GM19397 (cell line): ENCODE measurements around the gene AEN.

Experiments used
- ATAC-seq: cut with Tn5 transposase; IDR thresholded peaks from one replicate; pipeline ENCODE4 v1.9.1; 2021; ENCODE audit warnings: mild to moderate bottlenecking, moderate library complexity; ENCODE audit not compliant: unreplicated experiment

AEN gene

DNA sequence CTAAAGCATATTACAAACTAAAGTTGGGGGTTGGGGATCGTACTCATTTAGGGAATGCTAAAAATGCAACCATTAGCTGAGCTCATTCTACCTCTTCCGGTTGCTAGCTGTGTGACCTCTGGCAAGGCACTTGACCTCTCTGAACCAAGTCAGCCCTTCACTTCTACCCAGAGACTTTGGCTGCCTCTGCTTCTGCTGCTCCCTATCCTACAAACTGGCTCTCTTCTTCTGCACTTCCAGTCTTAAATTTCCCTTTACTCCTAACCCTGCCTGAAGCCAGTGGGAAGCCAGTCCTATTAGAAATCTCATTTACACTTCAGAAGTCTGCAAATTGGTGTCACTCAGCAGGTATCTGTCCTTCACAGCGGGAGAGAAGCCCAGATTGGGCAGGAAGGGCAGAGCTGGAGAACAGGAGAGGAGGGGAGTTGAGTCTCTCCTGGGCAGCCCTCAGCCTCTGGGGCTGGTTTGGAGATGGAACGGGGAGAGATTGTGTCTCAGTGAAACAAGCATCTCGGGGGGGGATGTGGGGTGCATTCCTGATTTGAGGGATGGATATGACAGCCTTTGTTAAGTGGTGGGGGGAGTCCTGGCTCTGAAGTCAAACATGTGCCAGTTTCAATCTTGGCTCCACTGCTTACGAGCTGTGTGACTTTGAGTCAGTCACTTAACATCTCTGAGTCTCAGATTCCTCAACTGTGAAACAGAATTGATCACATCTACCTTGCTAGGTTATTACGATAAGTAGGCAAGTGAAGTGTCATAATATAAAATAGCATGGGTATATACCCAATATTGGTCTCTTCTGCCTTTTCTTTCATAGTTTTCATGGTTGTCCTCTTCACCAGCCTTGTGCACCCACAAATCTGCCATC, 7.8 kb upstream of the AEN start:
- ATAC-seq = no peak

GRCh38 chr15:88615303-88616107, 5.6 kb upstream of the AEN start:
- no peak for ATAC-seq

DNA sequence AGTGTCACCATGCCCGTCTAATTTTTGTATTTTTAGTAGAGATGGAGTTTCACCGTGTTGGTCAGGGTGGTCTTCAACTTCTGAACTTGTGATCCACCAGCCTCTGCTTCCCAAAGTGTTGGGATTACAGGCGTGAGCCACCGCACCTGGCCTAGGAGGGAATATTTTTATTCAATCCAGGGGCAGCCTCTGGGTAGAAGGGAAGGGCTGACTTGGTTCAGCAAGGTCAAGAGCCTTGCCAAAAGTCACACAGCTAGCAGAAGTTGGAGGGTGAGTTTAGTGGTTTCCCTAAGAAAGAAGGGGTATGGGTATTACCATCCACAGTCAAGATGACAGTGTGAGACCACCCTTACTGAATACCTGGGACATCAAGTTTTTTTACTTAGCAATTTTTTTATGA, 4.9 kb upstream of the AEN start:
- ATAC-seq = no peak

DNA sequence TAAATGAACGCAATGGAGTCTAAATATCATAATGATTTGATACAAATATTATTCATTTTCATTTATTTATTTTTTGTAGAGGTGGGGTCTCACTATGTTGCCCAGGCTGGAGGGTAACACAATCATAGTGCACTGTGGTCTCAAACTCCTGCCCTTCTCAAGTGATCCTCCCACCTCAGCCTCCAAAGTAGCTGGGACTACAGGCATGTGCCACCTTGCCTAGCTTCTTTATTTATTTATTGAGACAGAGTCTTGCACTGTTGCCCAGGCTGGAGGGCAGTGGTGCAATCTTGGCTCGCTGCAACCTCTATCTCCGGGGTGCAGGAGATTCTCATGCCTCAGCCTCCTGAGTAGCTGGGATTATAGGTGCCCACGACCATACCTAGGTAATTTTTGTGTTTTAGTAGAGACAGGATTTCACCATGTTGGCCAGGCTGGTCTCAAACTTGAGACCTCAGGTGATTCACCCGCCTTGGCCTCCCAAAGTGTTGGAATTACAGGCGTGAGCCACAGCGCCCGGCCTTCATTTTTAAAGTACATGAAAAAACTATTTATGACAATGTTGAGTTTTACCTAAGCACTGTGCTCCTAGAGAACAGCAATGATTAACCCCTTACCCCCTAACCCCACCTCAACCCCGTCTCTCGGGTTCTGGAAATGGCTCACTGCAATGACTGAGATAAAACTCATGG, 4.0 kb upstream of the AEN start:
- ATAC-seq = no peak

- no peak for ATAC-seq
Observed at GRCh38 chr15:88617790-88618189, 3.4 kb upstream of the AEN start.

DNA sequence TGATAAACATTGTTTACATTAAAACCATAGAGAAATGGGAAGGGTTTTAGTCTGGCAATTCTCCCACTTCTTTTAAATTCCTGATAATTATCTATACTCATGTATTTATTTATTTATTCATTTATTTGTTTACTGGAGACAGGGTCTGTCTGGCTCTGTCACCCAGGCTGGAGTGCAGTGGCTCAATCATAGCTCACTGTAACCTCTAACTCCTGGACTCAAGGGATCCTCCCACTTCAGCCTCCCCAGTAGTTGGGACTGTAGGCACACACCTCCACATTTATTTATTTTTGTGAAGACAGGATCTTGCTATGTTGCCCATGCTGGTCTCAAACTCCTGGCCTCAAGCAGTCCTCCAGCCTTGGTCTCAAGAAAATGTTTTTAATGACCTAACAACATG, 2.5 kb upstream of the AEN start:
- ATAC-seq = no peak

- ATAC-seq = no peak
Observed at GRCh38 chr15:88619796-88620195, 1.3 kb upstream of the AEN start.

DNA sequence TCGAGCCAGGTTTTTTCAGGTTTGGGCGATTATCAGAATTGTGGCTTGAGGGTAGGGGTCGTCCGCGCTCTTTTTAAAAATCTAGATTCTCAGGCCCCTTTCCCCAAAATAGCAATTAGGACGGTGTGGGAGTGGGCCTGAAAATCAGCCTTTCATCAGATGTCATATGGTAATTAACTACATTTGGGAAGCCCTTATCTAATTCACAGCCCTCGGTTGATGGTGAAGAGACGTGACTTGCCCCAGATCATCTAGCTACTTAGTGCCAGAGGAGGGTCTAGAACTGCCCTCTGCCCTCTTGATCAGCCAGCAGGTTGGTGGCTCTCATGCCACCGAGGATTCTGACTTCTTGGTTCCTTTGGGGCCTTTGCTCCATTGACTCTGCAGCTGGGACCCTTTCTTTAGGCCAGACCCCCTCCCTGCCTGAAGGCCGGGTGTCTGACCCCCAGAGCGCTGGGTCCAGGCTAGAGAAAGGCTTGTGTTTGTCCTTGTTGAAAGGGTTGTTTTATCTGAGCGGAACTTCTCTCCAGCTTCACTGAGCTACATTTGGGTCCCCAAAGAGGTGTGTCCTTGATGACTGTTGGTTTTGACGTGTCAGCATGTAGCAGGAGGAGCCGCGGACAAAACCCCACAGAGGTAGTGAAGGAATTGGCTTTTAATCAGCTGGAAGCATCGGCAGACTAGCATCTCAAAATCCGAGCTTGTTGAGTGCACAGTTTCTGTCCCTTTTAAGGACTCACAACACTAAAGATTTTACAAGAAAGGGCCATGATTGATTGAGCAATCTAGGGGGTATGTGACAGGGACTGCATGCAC, 857 bp downstream of the AEN start:
- ATAC-seq = no peak

- ATAC-seq = no peak
Observed at GRCh38 chr15:88622605-88622975, 1.4 kb downstream of the AEN start.

DNA sequence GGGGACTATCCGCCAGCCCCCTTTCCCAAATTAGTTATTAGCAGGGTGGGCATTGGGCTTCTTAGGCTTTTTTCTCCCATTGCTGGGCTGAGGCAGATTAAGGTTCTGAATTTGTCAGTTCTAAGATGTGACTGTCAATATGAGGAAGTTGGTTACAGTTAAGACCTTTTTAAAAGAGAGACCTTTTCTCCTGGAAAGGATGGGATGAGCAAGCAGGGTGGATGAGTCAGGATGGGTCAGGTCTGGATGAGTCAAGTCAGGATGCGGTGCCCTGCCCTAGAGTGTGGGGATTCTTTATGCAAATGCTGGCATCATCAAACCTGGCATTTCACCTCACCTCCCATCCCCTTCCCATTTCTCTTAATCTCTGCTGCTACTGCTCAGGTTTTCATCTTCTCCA, 1.9 kb downstream of the AEN start:
- no peak for ATAC-seq

- no peak for ATAC-seq
Observed at GRCh38 chr15:88623632-88624031, 2.5 kb downstream of the AEN start.

- no peak for ATAC-seq
Observed at GRCh38 chr15:88624156-88624970, 3.2 kb downstream of the AEN start.

- ATAC-seq = no peak
Observed at GRCh38 chr15:88624971-88625490, 3.9 kb downstream of the AEN start.

GRCh38 chr15:88625943-88626741, 5.0 kb downstream of the AEN start:
- no peak for ATAC-seq

DNA sequence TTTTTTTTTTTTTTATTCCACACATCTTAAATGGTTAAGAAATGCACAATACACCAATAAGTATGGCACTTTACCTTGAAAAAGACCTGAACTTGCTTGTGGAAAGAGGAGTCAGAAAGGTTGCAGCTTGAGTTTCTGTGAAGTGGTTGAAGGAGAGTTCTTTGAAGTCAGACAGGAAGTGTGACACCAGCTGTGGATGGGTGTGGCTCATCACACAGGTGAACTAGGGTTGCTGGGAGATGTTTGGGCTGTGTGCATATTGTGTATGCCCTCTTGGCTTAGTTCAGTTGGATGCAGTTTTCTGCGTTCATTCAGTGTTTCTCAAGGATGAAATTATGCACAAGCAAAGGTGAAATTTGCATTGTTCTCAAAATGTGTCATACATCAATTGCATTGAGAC, 6.3 kb downstream of the AEN start:
- no peak for ATAC-seq

DNA sequence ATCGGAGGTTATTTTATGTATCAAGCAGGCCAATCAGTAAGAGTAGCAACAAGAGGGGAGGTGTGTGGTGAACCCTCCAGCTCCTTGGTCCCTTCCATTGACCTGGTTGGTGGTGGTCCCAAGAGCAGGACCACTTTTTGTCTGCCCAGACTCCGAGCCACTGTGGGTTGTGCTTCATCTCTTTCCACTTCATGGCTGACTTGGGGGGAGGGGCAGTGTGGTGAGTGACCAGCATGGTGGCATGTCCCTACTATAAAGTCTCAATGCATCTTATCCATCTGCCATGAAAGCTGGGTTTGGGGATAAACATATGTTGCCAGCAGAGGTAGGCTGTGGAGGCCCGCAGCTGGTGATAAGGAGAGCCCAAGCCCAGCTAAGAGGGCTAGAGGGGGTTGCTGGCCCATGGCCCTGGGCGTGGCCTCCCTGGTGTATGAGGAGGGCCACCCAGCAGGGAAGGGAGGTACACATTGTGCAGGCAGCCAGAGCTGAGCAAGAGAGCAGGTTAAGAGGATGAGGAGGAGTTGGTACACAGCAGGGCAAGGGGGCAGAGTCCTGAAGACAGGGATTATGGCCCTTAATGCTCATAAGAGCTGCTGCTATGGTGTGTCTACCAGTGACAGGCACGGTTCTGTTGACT, 7.0 kb downstream of the AEN start:
- no peak for ATAC-seq

GRCh38 chr15:88629071-88629470, 7.9 kb downstream of the AEN start:
- no peak for ATAC-seq

DNA sequence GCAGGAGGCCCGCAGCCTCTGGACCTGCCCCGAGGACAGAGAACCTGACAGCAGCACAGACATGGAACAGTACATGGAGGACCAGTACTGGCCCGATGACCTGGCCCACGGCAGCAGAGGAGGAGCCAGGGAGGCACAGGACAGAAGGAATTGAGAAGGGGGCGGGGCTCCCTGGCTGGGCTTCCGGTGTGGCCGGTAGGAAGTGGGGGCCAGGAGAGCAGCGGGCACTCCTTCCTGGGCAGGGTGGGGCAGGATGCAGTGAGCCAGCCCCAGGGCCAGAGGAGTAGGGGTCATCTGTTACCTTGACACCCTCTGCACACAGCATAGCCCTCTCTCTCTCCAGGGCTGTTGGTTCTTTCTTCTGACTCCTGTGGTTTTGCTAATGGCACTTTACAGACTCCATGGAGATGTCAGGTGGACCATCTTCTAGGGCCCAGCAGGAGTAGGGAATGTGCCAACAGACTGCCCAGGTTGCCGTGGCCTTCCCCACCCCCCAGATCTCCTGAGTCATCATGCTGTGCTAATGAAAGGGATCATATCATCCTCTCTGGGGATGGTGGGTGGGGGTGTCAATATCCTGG, 9.1 kb downstream of the AEN start:
- ATAC-seq = no peak
